ENCODE data around the gene CSMD2. TPM values are rescaled to one million over a fixed set of nuclear protein-coding genes. Genes with fewer than 3 reads are reported as not detected.

Gene CSMD2
- total and polyA plus RNA-seq, 2 donors from 2014 or later, result 0.47 TPM; not detected in 1

DNA sequence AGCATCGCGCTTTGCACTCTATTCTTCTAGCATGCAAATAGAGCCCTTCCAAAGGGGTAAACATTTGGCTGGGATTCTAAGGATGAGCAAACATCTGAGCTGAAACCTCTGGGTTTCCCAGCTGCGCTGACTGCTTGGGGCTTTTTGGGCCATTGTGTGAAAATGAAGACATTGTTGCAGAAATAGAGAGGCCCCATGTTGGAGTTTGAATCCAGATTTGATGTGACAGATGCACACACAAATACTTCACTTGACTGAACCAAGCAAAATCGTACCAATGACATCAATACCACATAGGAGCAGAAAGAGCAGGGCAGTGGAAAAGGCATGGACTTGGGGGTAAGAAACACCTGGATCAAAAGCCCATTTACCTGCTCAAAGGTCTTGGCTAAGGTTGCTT, 445.7 kb downstream of the CSMD2 start:
- no peak for FAIRE-seq
- TF ChIP-seq, protein P1, sequence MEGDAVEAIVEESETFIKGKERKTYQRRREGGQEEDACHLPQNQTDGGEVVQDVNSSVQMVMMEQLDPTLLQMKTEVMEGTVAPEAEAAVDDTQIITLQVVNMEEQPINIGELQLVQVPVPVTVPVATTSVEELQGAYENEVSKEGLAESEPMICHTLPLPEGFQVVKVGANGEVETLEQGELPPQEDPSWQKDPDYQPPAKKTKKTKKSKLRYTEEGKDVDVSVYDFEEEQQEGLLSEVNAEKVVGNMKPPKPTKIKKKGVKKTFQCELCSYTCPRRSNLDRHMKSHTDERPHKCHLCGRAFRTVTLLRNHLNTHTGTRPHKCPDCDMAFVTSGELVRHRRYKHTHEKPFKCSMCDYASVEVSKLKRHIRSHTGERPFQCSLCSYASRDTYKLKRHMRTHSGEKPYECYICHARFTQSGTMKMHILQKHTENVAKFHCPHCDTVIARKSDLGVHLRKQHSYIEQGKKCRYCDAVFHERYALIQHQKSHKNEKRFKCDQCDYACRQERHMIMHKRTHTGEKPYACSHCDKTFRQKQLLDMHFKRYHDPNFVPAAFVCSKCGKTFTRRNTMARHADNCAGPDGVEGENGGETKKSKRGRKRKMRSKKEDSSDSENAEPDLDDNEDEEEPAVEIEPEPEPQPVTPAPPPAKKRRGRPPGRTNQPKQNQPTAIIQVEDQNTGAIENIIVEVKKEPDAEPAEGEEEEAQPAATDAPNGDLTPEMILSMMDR (IDR thresholded peaks at IDR 0.05; ENCODE audit: borderline replicate concordance, extremely low read depth, insufficient read depth), result no peak
- intact Hi-C loops (cut with DNase I), result no loop called here
- no peak for DNase-seq
- no peak overlapping the region for H3K4me3 ChIP-seq (ENCODE audit: low read length in 3 of 3)
- H3K9me3 ChIP-seq (ENCODE audit: control insufficient read depth in 2 of 3, insufficient read depth in 1 of 3, low read length in 3 of 3), result no peaks in the 10 kb centered on the region
- no peak overlapping the region for H3K9ac ChIP-seq (ENCODE audit: low read length in 3 of 3)
- no peak overlapping the region for H3K27ac ChIP-seq (ENCODE audit: low read depth in 2 of 2, low read length in 2 of 2)
- no peaks in the 10 kb centered on the region for H3K36me3 ChIP-seq (ENCODE audit: control insufficient read depth in 2 of 3, insufficient read depth in 3 of 3, low read length in 3 of 3)
- no peaks in the 10 kb centered on the region for H3K27me3 ChIP-seq (ENCODE audit: control insufficient read depth, insufficient read depth, low read length)
- no peaks in the 10 kb centered on the region for H3K4me1 ChIP-seq (ENCODE audit: control insufficient read depth in 2 of 3, insufficient read depth in 2 of 3, low read depth in 1 of 3, low read length in 3 of 3)

- intact Hi-C loops (cut with DNase I), result no loop called here
- no peaks in the 10 kb centered on the region for H3K27me3 ChIP-seq (ENCODE audit: control insufficient read depth, insufficient read depth, low read length)
- FAIRE-seq (no peak), DNase-seq (no peak)
- H3K9ac ChIP-seq (ENCODE audit: low read length in 3 of 3), result no peak overlapping the region
- H3K27ac ChIP-seq (ENCODE audit: low read depth in 2 of 2, low read length in 2 of 2), result no peak overlapping the region
- H3K36me3 ChIP-seq (ENCODE audit: control insufficient read depth in 2 of 3, insufficient read depth in 3 of 3, low read length in 3 of 3), result no peaks in the 10 kb centered on the region
- TF ChIP-seq, protein P1 (IDR thresholded peaks at IDR 0.05; ENCODE audit: borderline replicate concordance, extremely low read depth, insufficient read depth), result no peak
- no peaks in the 10 kb centered on the region for H3K4me1 ChIP-seq (ENCODE audit: control insufficient read depth in 2 of 3, insufficient read depth in 2 of 3, low read depth in 1 of 3, low read length in 3 of 3)
- H3K4me3 ChIP-seq (ENCODE audit: low read length in 3 of 3), result no peak overlapping the region
- H3K9me3 ChIP-seq (ENCODE audit: control insufficient read depth in 2 of 3, insufficient read depth in 1 of 3, low read length in 3 of 3), result no peaks in the 10 kb centered on the region
Measured at GRCh38 chr1:33718186-33718585, 446.8 kb downstream of the CSMD2 start.

GRCh38 chr1:33716976-33717688, 447.9 kb downstream of the CSMD2 start:
- Histone ChIP-seq H3K27me3 (ENCODE audit: control insufficient read depth, insufficient read depth, low read length) (no peaks in the 10 kb centered on the region), H3K9me3 (ENCODE audit: control insufficient read depth in 2 of 3, insufficient read depth in 1 of 3, low read length in 3 of 3) (no peaks in the 10 kb centered on the region), H3K36me3 (ENCODE audit: control insufficient read depth in 2 of 3, insufficient read depth in 3 of 3, low read length in 3 of 3) (no peaks in the 10 kb centered on the region), H3K9ac (ENCODE audit: low read length in 3 of 3) (no peak overlapping the region), H3K27ac (ENCODE audit: low read depth in 2 of 2, low read length in 2 of 2) (no peak overlapping the region), H3K4me1 (ENCODE audit: control insufficient read depth in 2 of 3, insufficient read depth in 2 of 3, low read depth in 1 of 3, low read length in 3 of 3) (no peaks in the 10 kb centered on the region), H3K4me3 (ENCODE audit: low read length in 3 of 3) (no peak overlapping the region)
- no peak for FAIRE-seq
- intact Hi-C loops (cut with DNase I), result no loop called here
- TF ChIP-seq, protein P1 (IDR thresholded peaks at IDR 0.05; ENCODE audit: borderline replicate concordance, extremely low read depth, insufficient read depth), result no peak
- no peak for DNase-seq

Data from kidney (tissue), 14 donors.